Ureter (tissue), 1 donor: ENCODE results near the gene LARP4. TPM values are rescaled to one million over a fixed set of nuclear protein-coding genes. Genes with fewer than 3 reads are reported as not detected.

Experiments used
- DNase-seq: peaks from one replicate; pipeline ENCODE4 v3.0.0-alpha.2; 2020; ENCODE audit warnings: low spot score
- total RNA-seq: library from RNA; stranded (reverse); gene quantifications from one replicate; pipeline ENCODE4 v1.2.4, GENCODE V29; 2023
- donor health status: DM: yes; HTN: yes; CAD: no.

LARP4 gene
- total RNA-seq, 1 donor from 2014 or later, result 94.3 TPM

GRCh38 chr12:50525422-50525821 is 124.7 kb downstream of the LARP4 start:
- DNase-seq, result no peak

GRCh38 chr12:50527359-50527726 is 126.7 kb downstream of the LARP4 start:
- no peak for DNase-seq

- DNase-seq, result no peak
Measured at GRCh38 chr12:50528800-50529199, 128.1 kb downstream of the LARP4 start.

- DNase-seq, result no peak
Measured at GRCh38 chr12:50529345-50529744, 128.7 kb downstream of the LARP4 start.

Other genes with a start within 250 kb of the LARP4 start
- 55.6 TPM for gene CERS5, start 233.5 kb upstream of the LARP4 start, total RNA-seq
- gene LIMA1, start 117.4 kb upstream of the LARP4 start, total RNA-seq, result 177 TPM
- not detected for gene FAM186A, start 4.3 kb upstream of the LARP4 start, total RNA-seq
- 27.0 TPM for gene DIP2B, start 104.1 kb downstream of the LARP4 start, total RNA-seq